NB4 (cell line): ENCODE results near the gene SLC39A13.

Experiments
- TF ChIP-seq, protein P1 (sequence below): IDR thresholded peaks from 2 replicates; pipeline ENCODE4 v1.6.1; 2011; ENCODE audit warnings: low read depth, low read length
- TF ChIP-seq, protein P2 (sequence below): IDR thresholded peaks from one replicate; pipeline ENCODE4 v1.5.1; 2012; ENCODE audit warnings: low read depth, low read length

DNA sequence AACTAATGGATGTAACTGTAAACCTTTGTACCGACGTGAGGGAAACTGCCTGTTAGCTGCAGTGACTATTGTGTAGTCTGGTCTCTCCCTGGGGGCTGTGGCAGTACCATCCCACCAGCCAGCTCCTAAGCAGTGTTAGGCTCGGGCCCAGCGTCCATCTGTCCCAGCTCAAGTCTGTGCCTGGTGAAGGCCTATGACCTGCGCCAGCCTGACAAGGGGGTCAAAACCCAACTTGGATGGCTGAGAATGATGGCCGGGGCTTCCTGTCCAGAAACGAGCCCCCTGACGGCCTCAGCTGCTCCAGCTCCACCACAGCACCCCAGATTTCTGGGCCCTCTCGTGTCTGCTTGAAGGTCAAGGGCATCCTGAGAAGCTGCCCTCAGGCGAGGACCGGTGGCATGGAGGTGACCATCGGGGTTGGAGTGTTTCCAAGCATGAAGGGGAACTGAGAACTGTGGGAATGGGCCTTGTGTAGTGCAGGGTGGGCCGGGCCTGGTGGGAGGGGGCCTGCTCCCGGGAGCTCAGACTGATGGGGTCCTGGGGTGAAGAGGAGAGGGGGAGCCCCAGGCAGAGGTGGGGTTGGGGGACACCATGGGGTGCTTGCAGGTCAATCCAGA lies 15.7 kb upstream of the SLC39A13 start:
- TF ChIP-seq, protein P1, sequence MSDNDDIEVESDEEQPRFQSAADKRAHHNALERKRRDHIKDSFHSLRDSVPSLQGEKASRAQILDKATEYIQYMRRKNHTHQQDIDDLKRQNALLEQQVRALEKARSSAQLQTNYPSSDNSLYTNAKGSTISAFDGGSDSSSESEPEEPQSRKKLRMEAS, result no peak
- TF ChIP-seq, protein P2, sequence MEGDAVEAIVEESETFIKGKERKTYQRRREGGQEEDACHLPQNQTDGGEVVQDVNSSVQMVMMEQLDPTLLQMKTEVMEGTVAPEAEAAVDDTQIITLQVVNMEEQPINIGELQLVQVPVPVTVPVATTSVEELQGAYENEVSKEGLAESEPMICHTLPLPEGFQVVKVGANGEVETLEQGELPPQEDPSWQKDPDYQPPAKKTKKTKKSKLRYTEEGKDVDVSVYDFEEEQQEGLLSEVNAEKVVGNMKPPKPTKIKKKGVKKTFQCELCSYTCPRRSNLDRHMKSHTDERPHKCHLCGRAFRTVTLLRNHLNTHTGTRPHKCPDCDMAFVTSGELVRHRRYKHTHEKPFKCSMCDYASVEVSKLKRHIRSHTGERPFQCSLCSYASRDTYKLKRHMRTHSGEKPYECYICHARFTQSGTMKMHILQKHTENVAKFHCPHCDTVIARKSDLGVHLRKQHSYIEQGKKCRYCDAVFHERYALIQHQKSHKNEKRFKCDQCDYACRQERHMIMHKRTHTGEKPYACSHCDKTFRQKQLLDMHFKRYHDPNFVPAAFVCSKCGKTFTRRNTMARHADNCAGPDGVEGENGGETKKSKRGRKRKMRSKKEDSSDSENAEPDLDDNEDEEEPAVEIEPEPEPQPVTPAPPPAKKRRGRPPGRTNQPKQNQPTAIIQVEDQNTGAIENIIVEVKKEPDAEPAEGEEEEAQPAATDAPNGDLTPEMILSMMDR, result no peak
